Ishikawa (cell line): ENCODE data around the gene ASB7.

Experiments used
- EGR1 ChIP-seq: IDR thresholded peaks from 2 replicates; pipeline ENCODE4 v1.6.1; 2012
- EP300 ChIP-seq: IDR thresholded peaks from 2 replicates; pipeline ENCODE4 v1.6.1; 2012; ENCODE audit warnings: borderline replicate concordance
- FOXM1 ChIP-seq: IDR thresholded peaks from 2 replicates; pipeline ENCODE4 v1.6.1; 2012; ENCODE audit warnings: low read depth, borderline replicate concordance
- MAX ChIP-seq: IDR thresholded peaks from 2 replicates; pipeline ENCODE4 v1.6.1; 2012
- NFIC ChIP-seq: IDR thresholded peaks from 2 replicates; pipeline ENCODE4 v1.6.1; 2012
- REST ChIP-seq: IDR thresholded peaks from 2 replicates; pipeline ENCODE4 v1.6.1; 2012; ENCODE audit warnings: low read depth, mild to moderate bottlenecking
- TAF1 ChIP-seq: IDR thresholded peaks from 2 replicates; pipeline ENCODE4 v1.6.1; 2012; ENCODE audit warnings: low read depth, mild to moderate bottlenecking
- YY1 ChIP-seq: IDR thresholded peaks from 2 replicates; pipeline ENCODE4 v1.6.1; 2012; ENCODE audit warnings: low read depth
- ZBTB7A ChIP-seq: IDR thresholded peaks from 2 replicates; pipeline ENCODE4 v1.6.1; 2012; ENCODE audit warnings: low read depth

GRCh38 chr15:100667405-100668347, 65.3 kb downstream of the ASB7 start:
- no peak for TF ChIP-seq EGR1
- no peak for TF ChIP-seq REST
- TF ChIP-seq ZBTB7A = no peak
- TF ChIP-seq EP300 = no peak
- TF ChIP-seq FOXM1 = no peak
- no peak for TF ChIP-seq NFIC
- no peak for TF ChIP-seq TAF1
- no peak for TF ChIP-seq YY1
- no peak for TF ChIP-seq MAX
